Neural progenitor cell (in vitro differentiated cells): ENCODE results near the gene ZNF598. TPM values are rescaled to one million over a fixed set of nuclear protein-coding genes. Genes with fewer than 3 reads are reported as not detected.
A peak's percentile ranks its signal among the peaks of the same experiment; 100 is the strongest.

Experiments
- DNase-seq: peaks from one replicate; pipeline ENCODE4 v3.0.0-alpha.2; 2016; ENCODE audit warnings: low spot score
- H2AFZ ChIP-seq: fragments of 200-600 bp; sonication (generic); replicated peaks from 2 replicates; pipeline ENCODE4 v1.6.1; 2016; ENCODE audit warnings: antibody characterized with exemption
- H3F3A ChIP-seq: fragments of 200-600 bp; sonication (generic); 2 replicates; pipeline ENCODE4 v1.6.1; 2016; ENCODE audit warnings: antibody characterized with exemption, low read depth
- H3K27ac ChIP-seq: fragments of 200-600 bp; sonication (generic); 2 replicates; pipeline ENCODE4 v1.5.1; 2016; ENCODE audit warnings: mild to moderate bottlenecking
- H3K27me3 ChIP-seq: fragments of 200-600 bp; sonication (generic); 2 replicates; pipeline ENCODE4 v1.6.1; 2016; ENCODE audit warnings: mild to moderate bottlenecking, moderate library complexity
- H3K36me3 ChIP-seq: fragments of 200-600 bp; sonication (generic); 2 replicates; pipeline ENCODE4 v1.5.1; 2016
- H3K4me1 ChIP-seq: fragments of 200-600 bp; sonication (generic); 2 replicates; pipeline ENCODE4 v1.6.1; 2016; ENCODE audit warnings: mixed run types
- H3K4me2 ChIP-seq: fragments of 200-600 bp; sonication (generic); 2 replicates; pipeline ENCODE4 v1.6.1; 2016
- H3K4me3 ChIP-seq: fragments of 200-600 bp; sonication (generic); 2 replicates; pipeline ENCODE4 v1.5.1; 2016
- H3K79me2 ChIP-seq: fragments of 200-600 bp; sonication (generic); 2 replicates; pipeline ENCODE4 v1.6.1; 2016; ENCODE audit warnings: low read depth
- H3K9ac ChIP-seq: fragments of 200-600 bp; sonication (generic); 2 replicates; pipeline ENCODE4 v1.6.1; 2016
- H3K9me3 ChIP-seq: fragments of 200-600 bp; sonication (generic); 2 replicates; pipeline ENCODE4 v1.5.1; 2016; ENCODE audit warnings: low read depth
- H4K20me1 ChIP-seq: fragments of 200-600 bp; sonication (generic); 2 replicates; pipeline ENCODE4 v1.6.1; 2016; ENCODE audit warnings: low read depth
- H3K27ac Mint-ChIP-seq: 3 replicates; pipeline ENCODE4 v1.8.0; 2021; ENCODE audit warnings: mixed read lengths
- H3K27me3 Mint-ChIP-seq: 2 replicates; pipeline ENCODE4 v1.8.0; 2022; ENCODE audit warnings: low read depth, mild to moderate bottlenecking, inconsistent platforms, moderate library complexity, mixed read lengths; ENCODE audit not compliant: insufficient read depth
- H3K36me3 Mint-ChIP-seq: 3 replicates; pipeline ENCODE4 v1.8.0; 2021; ENCODE audit warnings: mixed read lengths
- H3K4me1 Mint-ChIP-seq: 3 replicates; pipeline ENCODE4 v1.8.0; 2021; ENCODE audit warnings: mixed read lengths
- H3K4me3 Mint-ChIP-seq: 3 replicates; pipeline ENCODE4 v1.8.0; 2021; ENCODE audit warnings: mild to moderate bottlenecking, moderate library complexity, mixed read lengths
- H3K9me3 Mint-ChIP-seq: 3 replicates; pipeline ENCODE4 v1.8.0; 2020; ENCODE audit warnings: mixed read lengths
- EZH2 ChIP-seq: fragments of 200-600 bp; sonication (generic); IDR thresholded peaks from 2 replicates; pipeline ENCODE4 v1.6.1; 2017; ENCODE audit warnings: antibody characterized with exemption, mild to moderate bottlenecking, moderate library complexity
- EZH2phosphoT487 ChIP-seq: fragments of 200-600 bp; sonication (generic); IDR thresholded peaks from 2 replicates; pipeline ENCODE4 v1.6.1; 2017; ENCODE audit warnings: antibody characterized with exemption
- total RNA-seq: library from RNA; depleted of rRNA; stranded (reverse); fragments of >200 nt; gene quantifications from 2 replicates; pipeline ENCODE4 v1.2.3, GENCODE V29; 2015; ENCODE audit warnings: low replicate concordance
- TF ChIP-seq, protein P1 (sequence below): fragments of 200-600 bp; sonication (generic); IDR thresholded peaks from 2 replicates; pipeline ENCODE4 v1.5.1; 2017; ENCODE audit warnings: antibody characterized with exemption, mild to moderate bottlenecking

Gene ZNF598
- total RNA-seq, 1 donor from 2014 or later = 12.7 TPM

DNA sequence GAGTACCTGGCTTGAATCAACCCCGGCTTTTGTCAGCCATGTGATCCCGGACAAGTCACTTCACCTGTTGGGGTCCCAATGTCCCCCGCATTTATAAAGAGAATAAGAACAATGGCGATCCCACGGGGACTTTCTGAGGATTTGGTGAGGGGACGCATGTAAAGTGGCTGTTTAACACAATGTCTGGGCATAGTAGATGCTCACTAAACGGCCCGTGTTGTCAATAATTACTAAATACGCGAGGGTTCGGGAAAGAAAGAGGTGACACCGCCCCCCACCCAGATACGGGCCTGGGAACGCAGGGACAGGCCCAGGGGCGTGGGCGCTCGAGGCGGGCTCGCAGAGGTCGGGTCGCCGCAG, 18.1 kb downstream of the ZNF598 start:
- H3K4me3 Mint-ChIP-seq = peak overlapping the region; percentile 81
- H3K27ac ChIP-seq = no peak overlapping the region
- H3K27ac Mint-ChIP-seq = no peak overlapping the region
- no peak overlapping the region for H2AFZ ChIP-seq
- H3K27me3 ChIP-seq = peaks cover 58% of the 10 kb centered on the region
- peaks cover 27% of the 10 kb centered on the region for H3K27me3 Mint-ChIP-seq
- H3K9me3 Mint-ChIP-seq = peaks cover 2% of the 10 kb centered on the region
- H3K79me2 ChIP-seq = no peaks in the 10 kb centered on the region
- H3K4me1 Mint-ChIP-seq = peaks cover 12% of the 10 kb centered on the region
- no peaks in the 10 kb centered on the region for H3K36me3 ChIP-seq
- H3K9me3 ChIP-seq = no peaks in the 10 kb centered on the region
- peak overlapping the region; percentile 84 for H3K4me2 ChIP-seq
- TF ChIP-seq EZH2 (peak; percentile 44), EZH2phosphoT487 (peak; percentile 66)
- TF ChIP-seq, protein P1, sequence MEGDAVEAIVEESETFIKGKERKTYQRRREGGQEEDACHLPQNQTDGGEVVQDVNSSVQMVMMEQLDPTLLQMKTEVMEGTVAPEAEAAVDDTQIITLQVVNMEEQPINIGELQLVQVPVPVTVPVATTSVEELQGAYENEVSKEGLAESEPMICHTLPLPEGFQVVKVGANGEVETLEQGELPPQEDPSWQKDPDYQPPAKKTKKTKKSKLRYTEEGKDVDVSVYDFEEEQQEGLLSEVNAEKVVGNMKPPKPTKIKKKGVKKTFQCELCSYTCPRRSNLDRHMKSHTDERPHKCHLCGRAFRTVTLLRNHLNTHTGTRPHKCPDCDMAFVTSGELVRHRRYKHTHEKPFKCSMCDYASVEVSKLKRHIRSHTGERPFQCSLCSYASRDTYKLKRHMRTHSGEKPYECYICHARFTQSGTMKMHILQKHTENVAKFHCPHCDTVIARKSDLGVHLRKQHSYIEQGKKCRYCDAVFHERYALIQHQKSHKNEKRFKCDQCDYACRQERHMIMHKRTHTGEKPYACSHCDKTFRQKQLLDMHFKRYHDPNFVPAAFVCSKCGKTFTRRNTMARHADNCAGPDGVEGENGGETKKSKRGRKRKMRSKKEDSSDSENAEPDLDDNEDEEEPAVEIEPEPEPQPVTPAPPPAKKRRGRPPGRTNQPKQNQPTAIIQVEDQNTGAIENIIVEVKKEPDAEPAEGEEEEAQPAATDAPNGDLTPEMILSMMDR = no peak
- peaks cover 24% of the 10 kb centered on the region for H4K20me1 ChIP-seq
- peaks cover 10% of the 10 kb centered on the region for H3K36me3 Mint-ChIP-seq
- H3K9ac ChIP-seq = no peak overlapping the region
- H3K4me3 ChIP-seq = peak overlapping the region; percentile 28
- DNase-seq = no peak
- H3K4me1 ChIP-seq = peaks cover 10% of the 10 kb centered on the region
- peaks cover 58% of the 10 kb centered on the region for H3F3A ChIP-seq

DNA sequence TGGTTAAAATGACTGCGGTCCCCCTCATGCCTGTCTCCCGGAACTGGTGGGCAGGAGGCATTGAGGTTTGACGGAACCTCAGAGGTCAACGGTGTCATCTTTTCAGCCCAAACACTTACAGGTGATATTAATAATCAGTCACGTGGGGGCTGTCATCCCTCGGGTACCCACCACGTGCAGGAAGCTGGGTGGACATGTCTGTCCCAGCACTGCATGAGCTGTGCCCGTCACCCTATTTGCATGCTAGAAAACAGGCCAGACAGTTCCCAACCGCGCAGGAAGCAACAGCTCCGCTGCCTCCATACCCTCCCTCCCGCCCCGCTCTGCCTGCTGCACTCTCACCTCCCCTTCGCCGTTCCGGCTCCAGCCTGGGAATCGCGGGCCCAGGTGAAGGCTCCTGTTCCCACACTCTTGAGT, 18.5 kb downstream of the ZNF598 start:
- Mint-ChIP-seq H3K27ac (no peak overlapping the region), H3K36me3 (peaks cover 13% of the 10 kb centered on the region), H3K4me1 (peaks cover 14% of the 10 kb centered on the region), H3K27me3 (peaks cover 27% of the 10 kb centered on the region), H3K4me3 (peak overlapping the region; percentile 81), H3K9me3 (peaks cover 2% of the 10 kb centered on the region)
- no peak for DNase-seq
- Histone ChIP-seq H2AFZ (no peak overlapping the region), H3K79me2 (no peaks in the 10 kb centered on the region), H3K27ac (no peak overlapping the region), H3K9ac (no peak overlapping the region), H3K9me3 (no peaks in the 10 kb centered on the region), H3K4me2 (peak overlapping the region; percentile 84), H3K27me3 (peaks cover 58% of the 10 kb centered on the region), H3K4me3 (peak overlapping the region; percentile 55), H3K4me1 (peaks cover 10% of the 10 kb centered on the region), H4K20me1 (peaks cover 24% of the 10 kb centered on the region), H3K36me3 (no peaks in the 10 kb centered on the region), H3F3A (peaks cover 56% of the 10 kb centered on the region)
- TF ChIP-seq EZH2 (peak; percentile 63), EZH2phosphoT487 (peak; percentile 56)
- TF ChIP-seq, protein P1 = no peak

DNA sequence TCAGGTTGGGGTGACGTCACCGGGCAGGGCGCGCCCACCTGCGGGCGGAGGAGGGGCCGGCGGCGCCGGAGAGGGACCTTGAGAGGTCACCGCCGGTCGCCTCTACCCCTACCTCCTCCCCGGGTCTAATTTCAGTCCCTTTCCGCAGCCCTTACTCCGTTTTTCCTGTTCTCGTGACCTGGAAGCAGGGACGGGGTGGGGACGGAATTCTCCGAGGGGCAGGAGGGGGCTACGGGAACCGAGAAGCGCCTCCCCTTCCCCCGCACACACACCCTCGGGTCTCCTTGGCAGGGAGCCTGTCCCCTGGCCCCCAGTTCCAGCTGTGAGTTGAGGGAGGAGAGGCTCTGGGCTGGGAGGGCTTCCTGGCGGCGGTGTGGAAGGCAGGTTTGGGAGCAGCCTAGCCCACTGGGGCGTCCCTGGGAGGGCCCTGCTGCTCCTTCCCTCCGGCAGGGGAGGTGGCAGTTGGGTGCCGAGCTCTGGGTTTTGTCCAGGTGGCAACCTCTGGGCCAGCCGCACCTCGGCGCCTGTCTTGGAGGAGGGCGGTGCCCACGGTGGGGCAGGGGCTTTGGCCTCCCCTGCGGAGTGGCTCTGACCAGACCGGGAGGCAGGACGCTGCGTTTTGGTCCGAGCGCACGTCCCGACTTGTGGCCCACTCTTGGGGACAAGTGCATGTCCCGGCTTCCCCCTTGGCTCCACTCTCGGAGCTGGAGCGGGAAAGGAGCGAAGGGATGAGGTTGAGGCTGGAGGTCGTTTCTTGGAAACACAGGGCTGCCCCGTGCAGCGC, 19.1 kb downstream of the ZNF598 start:
- peaks cover 10% of the 10 kb centered on the region for H3K4me1 ChIP-seq
- peaks cover under 1% of the 10 kb centered on the region for H3K79me2 ChIP-seq
- no peak overlapping the region for H3K9ac ChIP-seq
- no peak overlapping the region for H3K27ac ChIP-seq
- H3K36me3 ChIP-seq = no peaks in the 10 kb centered on the region
- peaks cover 27% of the 10 kb centered on the region for H3K27me3 Mint-ChIP-seq
- peak overlapping the region; percentile 84 for H3K4me2 ChIP-seq
- TF ChIP-seq EZH2phosphoT487 = peak; percentile 71
- TF ChIP-seq, protein P1 = no peak
- H4K20me1 ChIP-seq = peaks cover 24% of the 10 kb centered on the region
- DNase-seq = peak; percentile 86
- peaks cover 52% of the 10 kb centered on the region for H3F3A ChIP-seq
- H3K27ac Mint-ChIP-seq = no peak overlapping the region
- H3K9me3 ChIP-seq = no peaks in the 10 kb centered on the region
- peaks cover 2% of the 10 kb centered on the region for H3K9me3 Mint-ChIP-seq
- peak overlapping the region; percentile 55 for H3K4me3 ChIP-seq
- peaks cover 58% of the 10 kb centered on the region for H3K27me3 ChIP-seq
- H3K36me3 Mint-ChIP-seq = peaks cover 13% of the 10 kb centered on the region
- peak overlapping the region; percentile 45 for H2AFZ ChIP-seq
- peaks cover 14% of the 10 kb centered on the region for H3K4me1 Mint-ChIP-seq
- peak overlapping the region; percentile 71 for H3K4me3 Mint-ChIP-seq
